Endothelial cell of umbilical vein (primary cell): ENCODE results near the gene PATL1.

Experiments
- CTCF ChIP-seq, 2 donors: IDR thresholded peaks; 1 replicate in 1 of 2; 2 replicates in 1 of 2; pipeline ENCODE4 v1.5.1; 2011; ENCODE audit warnings: low read length in 2 of 2, mild to moderate bottlenecking in 2 of 2, moderate library complexity in 2 of 2, control low read depth in 1 of 2, inconsistent platforms in 1 of 2, low read depth in 1 of 2; ENCODE audit not compliant: insufficient read depth in 1 of 2; ENCODE audit errors: extremely low read depth in 1 of 2
- FOS ChIP-seq: IDR thresholded peaks from 2 replicates; pipeline ENCODE4 v1.6.1; 2011; ENCODE audit warnings: mild to moderate bottlenecking, low read length, moderate library complexity, borderline replicate concordance; ENCODE audit not compliant: insufficient read depth
- JUN ChIP-seq: IDR thresholded peaks from 2 replicates; pipeline ENCODE4 v1.6.1; 2011; ENCODE audit warnings: borderline replicate concordance, low read depth; ENCODE audit not compliant: insufficient read length, insufficient read depth
- POLR2AphosphoS5 ChIP-seq: IDR thresholded peaks from 2 replicates; pipeline ENCODE4 v1.6.1; 2012; ENCODE audit warnings: low read depth, mild to moderate bottlenecking, control low read depth, low read length, moderate library complexity; ENCODE audit not compliant: insufficient read depth

GRCh38 chr11:59707371-59707770, 38.5 kb upstream of the PATL1 start:
- TF ChIP-seq POLR2AphosphoS5 (no peak), CTCF (IDR thresholded peaks at IDR 0.05; ENCODE audit: extremely low read depth in 1 of 2, insufficient read depth in 1 of 2, low read depth in 1 of 2, low read length in 2 of 2) (no peak), JUN (no peak), FOS (no peak)
